ENCODE data around the gene CELF2.

DNA sequence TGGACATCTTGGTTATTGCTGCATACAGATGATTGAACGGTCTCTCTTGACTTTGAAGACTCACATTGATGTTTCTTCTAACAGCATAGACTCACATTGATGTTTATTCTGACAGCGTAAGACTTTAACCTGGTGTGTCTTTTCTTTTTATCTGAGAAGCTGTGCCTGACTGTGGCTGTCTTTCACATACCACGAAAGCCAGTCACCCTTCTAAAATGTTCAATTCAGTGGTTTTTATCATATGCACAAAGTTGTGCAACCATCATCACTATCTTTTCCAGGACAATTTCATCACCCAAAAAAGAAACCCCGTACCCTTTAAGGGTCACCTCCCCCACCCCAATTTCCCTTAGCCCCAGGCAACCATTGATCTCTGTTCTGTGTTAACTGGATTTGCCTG, 24.7 kb downstream of the CELF2 start:
- TF ChIP-seq, protein P1, sequence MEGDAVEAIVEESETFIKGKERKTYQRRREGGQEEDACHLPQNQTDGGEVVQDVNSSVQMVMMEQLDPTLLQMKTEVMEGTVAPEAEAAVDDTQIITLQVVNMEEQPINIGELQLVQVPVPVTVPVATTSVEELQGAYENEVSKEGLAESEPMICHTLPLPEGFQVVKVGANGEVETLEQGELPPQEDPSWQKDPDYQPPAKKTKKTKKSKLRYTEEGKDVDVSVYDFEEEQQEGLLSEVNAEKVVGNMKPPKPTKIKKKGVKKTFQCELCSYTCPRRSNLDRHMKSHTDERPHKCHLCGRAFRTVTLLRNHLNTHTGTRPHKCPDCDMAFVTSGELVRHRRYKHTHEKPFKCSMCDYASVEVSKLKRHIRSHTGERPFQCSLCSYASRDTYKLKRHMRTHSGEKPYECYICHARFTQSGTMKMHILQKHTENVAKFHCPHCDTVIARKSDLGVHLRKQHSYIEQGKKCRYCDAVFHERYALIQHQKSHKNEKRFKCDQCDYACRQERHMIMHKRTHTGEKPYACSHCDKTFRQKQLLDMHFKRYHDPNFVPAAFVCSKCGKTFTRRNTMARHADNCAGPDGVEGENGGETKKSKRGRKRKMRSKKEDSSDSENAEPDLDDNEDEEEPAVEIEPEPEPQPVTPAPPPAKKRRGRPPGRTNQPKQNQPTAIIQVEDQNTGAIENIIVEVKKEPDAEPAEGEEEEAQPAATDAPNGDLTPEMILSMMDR (IDR thresholded peaks at IDR 0.05 in 4 of 5, conservative IDR thresholded peaks at IDR 0.05 in 1 of 5): no peak
- TF ChIP-seq POLR2A (IDR thresholded peaks at IDR 0.05): no peak
